HG03558 (cell line): ENCODE results near the gene DDX1.

ENCODE experiments used
- ATAC-seq: cut with Tn5 transposase; IDR thresholded peaks from one replicate; pipeline ENCODE4 v1.9.1; 2021; ENCODE audit warnings: moderate number of reproducible peaks; ENCODE audit not compliant: unreplicated experiment; ENCODE audit errors: extremely low read depth

DDX1 gene

DNA sequence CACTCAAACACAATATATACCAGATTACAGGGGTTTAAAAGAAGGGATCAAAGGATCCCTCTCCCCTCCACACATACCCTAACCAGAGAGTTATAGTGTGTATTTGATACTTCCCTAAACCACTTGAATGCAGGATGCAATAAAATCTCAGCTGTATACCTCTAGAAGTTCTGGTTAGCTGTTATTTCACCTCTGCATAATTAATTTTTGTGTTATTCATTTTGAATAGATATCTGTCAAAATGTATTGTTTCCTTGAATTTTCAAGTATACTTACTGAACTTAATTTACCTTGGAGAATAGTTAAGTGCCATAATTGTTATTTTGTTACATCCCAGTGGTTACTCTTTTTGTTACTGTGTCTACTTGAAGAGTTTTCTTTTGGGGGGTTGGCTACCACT, 34.5 kb downstream of the DDX1 start:
- no peak for ATAC-seq

- no peak for ATAC-seq
Observed at GRCh38 chr2:15626967-15627366, 35.3 kb downstream of the DDX1 start.

GRCh38 chr2:15627817-15628684, 36.4 kb downstream of the DDX1 start:
- ATAC-seq = no peak

- no peak for ATAC-seq
Observed at GRCh38 chr2:15628899-15629855, 37.5 kb downstream of the DDX1 start.

- ATAC-seq = no peak
Observed at GRCh38 chr2:15630121-15630977, 38.7 kb downstream of the DDX1 start.

DNA sequence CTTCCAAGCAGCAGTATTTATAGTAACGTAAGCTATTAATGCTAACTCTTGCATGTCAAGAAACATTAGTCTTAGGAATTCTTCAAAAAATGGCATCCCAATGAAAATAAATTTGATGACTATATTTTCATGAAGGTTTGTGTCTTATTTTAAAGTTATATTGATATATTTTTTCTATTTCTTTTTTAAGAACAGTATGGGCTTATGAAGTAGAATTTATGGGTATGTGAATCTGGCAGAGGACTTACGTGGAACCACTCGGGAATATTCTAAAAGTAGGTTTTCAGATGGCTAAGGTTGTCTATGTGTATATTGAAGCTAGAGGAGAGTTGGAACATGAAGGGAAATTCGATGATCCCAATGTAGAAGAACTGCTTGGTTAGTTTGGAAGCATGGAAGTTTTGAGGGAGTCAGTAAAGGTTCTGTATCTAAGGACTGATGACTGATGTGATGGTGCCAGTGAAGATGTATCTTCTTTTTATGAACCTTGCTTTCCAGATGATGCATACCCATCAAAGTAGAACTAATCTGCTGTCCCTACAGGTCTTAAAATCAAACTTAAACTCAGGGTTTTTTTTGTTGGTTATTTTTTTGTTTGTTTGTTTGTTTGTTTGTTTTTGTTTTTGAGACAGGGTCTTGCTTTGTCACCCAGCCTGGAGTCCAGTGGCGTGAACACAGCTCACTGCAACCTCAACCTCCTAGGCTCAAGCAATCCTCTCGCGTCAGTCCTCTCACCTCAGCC, 39.5 kb downstream of the DDX1 start:
- no peak for ATAC-seq

- no peak for ATAC-seq
Observed at GRCh38 chr2:15631883-15632282, 40.2 kb downstream of the DDX1 start.

DNA sequence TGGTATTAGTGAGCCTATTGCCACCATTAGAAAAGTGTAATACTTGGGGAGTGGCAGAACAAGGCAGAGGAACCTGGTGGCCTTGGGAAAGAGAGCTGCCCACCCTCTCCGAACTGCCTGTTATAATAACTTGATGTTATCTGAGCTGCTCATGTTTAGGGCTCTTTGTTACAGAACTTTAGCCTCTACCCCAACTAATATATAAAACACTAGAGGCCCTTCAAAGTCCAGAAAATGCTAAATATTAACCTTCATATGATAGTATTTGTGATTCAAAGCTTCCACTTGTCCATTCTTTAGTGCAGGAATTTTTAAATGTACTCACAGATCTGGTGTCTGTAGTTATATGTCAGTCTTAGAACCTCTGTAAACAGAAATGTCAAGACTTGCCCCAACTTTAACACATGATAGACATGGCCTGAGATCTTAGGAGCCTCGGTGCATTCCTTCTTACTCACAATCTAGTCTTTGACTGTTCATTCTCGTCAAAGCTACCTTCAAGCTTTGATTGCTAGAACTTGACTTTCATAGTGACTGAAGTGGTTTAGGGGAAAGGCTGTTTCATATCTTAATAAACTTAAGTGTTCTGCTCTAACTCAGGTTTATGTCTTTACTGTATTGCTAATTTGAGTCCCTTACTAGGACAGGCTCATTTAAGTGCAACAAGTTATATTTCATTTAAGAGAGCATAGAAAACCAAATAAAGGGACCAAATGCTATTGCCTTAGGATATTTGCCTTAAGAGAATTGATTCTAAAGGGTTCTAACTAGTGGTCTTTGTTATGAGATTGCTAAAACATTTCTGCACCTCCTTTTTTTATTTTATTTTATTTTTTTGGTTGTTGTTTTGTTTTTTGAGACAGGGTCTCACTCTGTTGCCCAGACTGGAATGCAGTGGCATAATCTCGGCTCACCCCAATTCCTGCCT, 41.6 kb downstream of the DDX1 start:
- no peak for ATAC-seq

DNA sequence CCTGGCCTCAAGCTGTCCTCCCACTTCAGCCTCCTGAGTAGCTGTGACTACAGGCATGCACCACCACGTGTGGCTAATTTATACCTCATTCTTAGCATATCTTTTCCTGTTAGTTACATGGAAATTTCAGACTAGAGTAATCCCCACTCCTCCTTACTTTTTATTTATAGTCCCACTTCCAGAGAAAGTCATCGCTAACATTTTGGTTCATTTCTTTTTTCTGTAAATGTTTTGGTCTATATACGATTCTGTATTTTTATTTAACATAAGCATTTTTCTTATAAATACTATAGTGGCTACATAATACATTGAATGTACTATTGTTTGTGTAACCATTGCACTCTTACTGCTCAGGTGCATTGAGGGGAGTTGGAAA, 42.3 kb downstream of the DDX1 start:
- no peak for ATAC-seq

DNA sequence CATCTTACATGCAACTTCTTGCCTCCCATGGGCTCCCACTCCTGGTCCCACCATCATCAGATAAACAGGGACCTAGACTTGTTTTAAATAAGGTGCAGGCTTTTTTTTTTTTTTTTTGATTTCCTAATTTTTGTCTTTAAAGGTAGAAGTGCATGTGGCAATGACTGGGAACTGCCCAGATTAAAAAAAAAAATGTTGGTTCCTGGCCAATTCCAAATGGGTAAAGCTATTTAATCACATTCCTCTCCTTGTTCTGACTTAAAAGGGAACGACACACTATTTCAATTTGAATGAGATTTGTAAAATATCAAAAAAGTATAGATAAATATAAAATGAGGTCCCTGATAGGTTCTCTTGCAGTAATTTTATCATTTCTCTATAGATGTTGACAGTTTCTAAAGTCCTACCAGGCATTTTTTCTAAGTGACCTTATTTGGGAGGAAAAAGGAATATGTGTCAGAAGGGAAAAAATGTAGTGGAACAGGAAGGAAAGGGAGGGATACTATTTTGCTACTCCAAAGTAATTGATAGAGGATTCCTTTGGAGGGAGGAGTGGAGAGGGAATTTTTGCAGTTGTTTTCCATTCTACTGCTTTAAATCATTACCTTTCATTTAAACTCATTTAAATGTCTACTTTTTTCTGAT, 43.3 kb downstream of the DDX1 start:
- ATAC-seq = no peak

DNA sequence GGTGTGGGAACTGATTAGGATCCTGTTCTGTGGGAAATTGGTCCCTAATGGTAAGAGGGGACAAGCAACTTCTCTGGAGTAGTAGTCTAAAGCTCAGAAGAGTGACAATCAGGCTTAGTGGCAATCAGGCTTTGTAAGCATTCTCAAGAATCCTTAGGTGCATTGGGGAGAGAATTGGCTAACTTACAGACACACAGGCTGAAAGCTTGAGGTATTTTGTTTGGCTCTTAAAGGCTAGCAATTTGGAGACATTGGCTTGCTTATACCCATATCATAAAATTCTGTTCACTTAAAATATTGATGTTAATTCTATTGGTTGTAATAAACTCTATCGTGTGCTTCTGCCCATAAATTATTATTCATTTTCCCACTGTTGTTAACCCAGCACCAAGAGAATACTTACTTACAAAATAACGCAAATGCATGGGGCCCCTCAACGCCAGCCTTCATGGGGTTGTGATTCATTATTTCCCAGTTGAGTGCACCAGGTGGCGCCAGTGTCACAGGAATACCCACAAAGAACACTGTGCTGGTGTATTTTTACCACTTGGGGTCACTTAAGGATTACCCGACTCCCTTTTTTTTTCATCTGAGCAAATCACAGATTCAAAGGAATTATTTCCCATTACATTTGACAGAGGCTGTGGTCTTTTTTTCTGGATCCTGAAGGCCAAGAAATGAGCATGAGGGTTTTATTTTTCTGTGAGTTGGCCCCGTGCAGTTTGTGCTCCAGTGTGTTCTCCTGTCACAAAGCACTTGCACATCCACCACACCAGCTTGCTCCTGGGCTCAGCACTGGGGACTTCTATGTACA, 45.5 kb downstream of the DDX1 start:
- no peak for ATAC-seq

- no peak for ATAC-seq
Observed at GRCh38 chr2:15638720-15639119, 47.1 kb downstream of the DDX1 start.

DNA sequence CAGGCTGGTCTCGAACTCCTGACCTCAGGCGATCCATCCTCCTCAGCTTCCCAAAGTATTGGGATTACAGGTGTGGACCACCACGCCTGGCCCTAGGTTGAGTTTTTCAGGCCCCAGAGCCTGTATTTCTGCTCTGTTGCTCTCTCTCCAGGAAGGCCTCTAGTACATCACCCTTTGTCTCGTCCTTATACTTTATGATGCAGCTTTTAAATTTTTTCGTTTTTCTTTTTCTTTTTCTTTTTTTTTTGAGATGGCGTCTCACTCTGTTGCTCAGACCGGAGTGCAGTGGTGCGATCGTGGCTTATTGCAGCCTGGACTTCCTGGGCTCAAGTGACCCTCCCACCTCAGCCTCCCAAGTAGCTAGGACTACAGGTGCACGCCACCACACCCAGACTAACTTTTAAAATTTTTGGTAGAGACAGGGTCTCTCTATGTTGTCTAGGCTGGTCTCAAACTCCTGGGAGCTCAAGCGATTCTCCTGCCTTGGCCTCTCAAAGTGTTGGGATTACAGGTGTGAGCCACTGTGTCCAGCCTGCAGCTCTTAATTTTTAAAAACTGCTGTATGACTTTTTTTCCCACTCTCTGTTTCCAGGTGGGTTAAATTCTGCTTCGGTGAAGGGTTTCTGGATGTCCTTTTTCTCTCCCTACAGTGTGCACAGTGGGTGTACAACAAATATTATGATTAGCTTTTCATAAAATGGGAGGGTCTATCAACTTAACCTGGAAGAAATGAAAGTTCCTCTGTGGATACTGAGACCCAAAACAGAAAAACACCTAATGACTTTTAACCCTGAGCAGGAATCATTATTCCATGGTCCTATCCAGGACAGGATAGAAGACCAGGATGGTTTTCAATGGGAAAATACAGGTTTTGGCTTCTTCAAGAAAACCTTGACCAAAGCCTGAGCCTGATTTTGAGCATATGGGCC, 47.9 kb downstream of the DDX1 start:
- ATAC-seq = no peak

- no peak for ATAC-seq
Observed at GRCh38 chr2:15640261-15640711, 48.6 kb downstream of the DDX1 start.

DNA sequence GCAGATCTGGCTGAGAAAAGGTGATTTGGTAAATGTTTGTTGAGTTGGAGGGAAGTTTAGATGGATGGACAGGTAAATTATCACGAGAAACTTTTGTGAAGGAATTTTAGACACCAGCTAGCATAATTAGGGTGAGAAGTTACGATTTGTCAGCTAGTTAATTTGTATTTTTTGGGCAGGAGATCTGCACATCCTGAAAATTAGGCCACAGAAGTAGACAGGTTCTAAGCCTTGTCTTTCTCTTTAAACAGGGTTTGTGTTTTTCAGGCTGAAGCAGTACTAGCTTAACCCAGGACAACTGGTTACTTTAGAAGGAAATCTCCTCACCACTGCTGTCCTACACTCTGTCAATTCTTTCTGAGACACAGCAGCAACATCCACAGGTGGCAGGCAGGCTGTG, 49.1 kb downstream of the DDX1 start:
- ATAC-seq = no peak

GRCh38 chr2:15641530-15641982, 49.9 kb downstream of the DDX1 start:
- ATAC-seq = no peak
